GM12878 (cell line): ENCODE measurements around the gene ALG10B. TPM values are rescaled to one million over a fixed set of nuclear protein-coding genes. Genes with fewer than 3 reads are reported as not detected.

Experiments used
- ATAC-seq: fragments of 200-7000 bp; cut with Tn5 transposase; 3 replicates; pipeline ENCODE4 v1.9.1; 2020; ENCODE audit warnings: mild to moderate bottlenecking, moderate library complexity
- BruUV-seq: library from RNA; stranded (reverse); fragments of 400-500 nt; replicated peaks from 2 replicates; lab custom pipeline; 2021; lab: Mats Ljungman, UMichigan
- CTCF ChIA-PET: fragments of 300-600 bp; sonication (Branson Sonifier 250); formaldehyde crosslinking; extraction: SDS; loops from one replicate; lab custom pipeline; 2021; ENCODE audit warnings: inconsistent platforms; lab: Yijun Ruan, JAX
- POLR2A ChIA-PET: fragments of 350-600 bp; formaldehyde crosslinking; extraction: SDS; loops from one replicate; lab custom pipeline; 2021; ENCODE audit warnings: inconsistent platforms; lab: Charles Lee
- RAD21 ChIA-PET: fragments of 300-600 bp; sonication (Branson Sonifier 250); formaldehyde crosslinking; loops from one replicate; lab custom pipeline; 2023; ENCODE audit warnings: antibody characterized with exemption; ENCODE audit not compliant: unreplicated experiment; lab: Charles Lee
- SMC1A ChIA-PET: fragments of 300-600 bp; sonication (Branson Sonifier 250); formaldehyde crosslinking; loops from one replicate; lab custom pipeline; 2023; ENCODE audit not compliant: unreplicated experiment, uncharacterized antibody; lab: Charles Lee
- DNase-seq: peaks from one replicate; pipeline ENCODE4 v3.0.0-alpha.2; 2011; ENCODE audit warnings: low read depth, low spot score
- FAIRE-seq: peaks from 3 replicates; lab custom pipeline; 2011; peaks lifted over from hg19 to GRCh38; lab: Jason Lieb, UNC
- H2AFZ ChIP-seq: 2 replicates; pipeline ENCODE4 v1.6.0; 2011; ENCODE audit warnings: low read depth, low read length, control low read depth; ENCODE audit not compliant: control insufficient read depth
- H3K27ac ChIP-seq: 2 replicates; pipeline ENCODE4 v1.5.1; 2011; ENCODE audit warnings: control low read depth; ENCODE audit not compliant: control insufficient read depth, insufficient read depth
- H3K27me3 ChIP-seq, 2 experiments: replicated peaks in 1 of 2; 2 replicates each; pipeline versions ENCODE4 v1.6.0 to v1.6.1; 2011; ENCODE audit warnings: low read length in 1 of 2; ENCODE audit not compliant: control insufficient read depth in 2 of 2, insufficient read depth in 2 of 2
- H3K36me3 ChIP-seq, 2 experiments: 2 replicates each; pipeline ENCODE4 v1.5.1; 2011; ENCODE audit warnings: low read length in 1 of 2; ENCODE audit not compliant: control insufficient read depth in 2 of 2, insufficient read depth in 2 of 2
- H3K4me1 ChIP-seq: 2 replicates; pipeline ENCODE4 v1.6.1; 2011; ENCODE audit warnings: mild to moderate bottlenecking, low read length, moderate library complexity, mixed read lengths; ENCODE audit not compliant: control insufficient read depth, insufficient read depth
- H3K4me2 ChIP-seq: 2 replicates; pipeline ENCODE4 v1.6.0; 2011; ENCODE audit warnings: control low read depth; ENCODE audit not compliant: control insufficient read depth, insufficient read depth
- H3K4me3 ChIP-seq: fragments of 200-600 bp; sonication (generic); 2 replicates; pipeline ENCODE4 v1.5.1; 2016
- H3K79me2 ChIP-seq: 2 replicates; pipeline ENCODE4 v1.6.0; 2011; ENCODE audit warnings: low read length; ENCODE audit not compliant: control insufficient read depth, insufficient read depth
- H3K9ac ChIP-seq: 2 replicates; pipeline ENCODE4 v1.8.0; 2011; ENCODE audit warnings: low read length, control low read depth, mixed read lengths; ENCODE audit not compliant: control insufficient read depth, insufficient read depth
- H3K9me3 ChIP-seq: replicated peaks from 3 replicates; pipeline ENCODE4 v1.5.1; 2011; ENCODE audit warnings: mild to moderate bottlenecking, low read length; ENCODE audit not compliant: control insufficient read depth, insufficient read depth
- H4K20me1 ChIP-seq: 2 replicates; pipeline ENCODE4 v1.6.0; 2011; ENCODE audit not compliant: control insufficient read depth, insufficient read depth
- IRF4 ChIP-seq: IDR thresholded peaks from 2 replicates; pipeline ENCODE4 v1.6.1; 2011; ENCODE audit warnings: low read depth, low read length
- JUNB ChIP-seq: IDR thresholded peaks from 2 replicates; pipeline ENCODE4 v1.6.1; 2016; ENCODE audit warnings: antibody characterized with exemption, mild to moderate bottlenecking
- TCF7 ChIP-seq: IDR thresholded peaks from 2 replicates; pipeline ENCODE4 v1.6.1; 2014; ENCODE audit warnings: antibody characterized with exemption, borderline replicate concordance
- WGBS: methylation state at CpG from one replicate; pipeline ENCODE4 v1.1.6; 2016; ENCODE audit warnings: low lambda C conversion rate; ENCODE audit not compliant: insufficient replicate concordance, insufficient coverage; ENCODE audit errors: missing lambda C conversion rate; 5-methylcytosine and 5-hydroxymethylcytosine counted together
- in situ Hi-C: fragments of 300-500 bp; cut with MboI; formaldehyde crosslinking; loops from 9 replicates; pipeline ENCODE4 v1.14.3; 2018; ENCODE audit warnings: mixed read lengths
- intact Hi-C: fragments of 100-400 bp; cut with micrococcal nuclease; formaldehyde crosslinking; loops from one replicate; pipeline ENCODE4 v1.14.2; 2022; ENCODE audit not compliant: unreplicated experiment
- polyA plus RNA-seq, 11 experiments: library from polyadenylated mRNA; depleted of rRNA in 4 of 11; unstranded in 6 of 11; stranded (reverse) in 5 of 11; fragments of >200 nt; fragmentation: Nextera tagmentation in 4 of 11; fragmentation: Illumina TruSeq in 1 of 11; extraction: Ambion mirVana in 4 of 11; extraction: Trizol in 1 of 11; gene quantifications; 1 replicate in 1 of 11; 2 replicates in 10 of 11; pipeline versions ENCODE4 v1.2.1 to v1.2.3, GENCODE V29; 2011 to 2016; ENCODE audit warnings: inconsistent platforms in 2 of 11, missing spikeins in 2 of 11, low read depth in 1 of 11
- total RNA-seq, 4 experiments: library from RNA; depleted of rRNA in 3 of 4; stranded (reverse); fragments of >200 nt in 3 of 4; fragmentation: Illumina TruSeq in 1 of 4; extraction: Trizol in 1 of 4; gene quantifications; 2 replicates each; pipeline versions ENCODE4 v1.2.1 to v1.2.3, GENCODE V29; 2013 to 2021
- TF ChIP-seq, protein P1 (sequence below): IDR thresholded peaks from 2 replicates; pipeline ENCODE4 v1.6.1; 2012; ENCODE audit warnings: low read depth, low read length, improper control_type of control experiment
- TF ChIP-seq, protein P2 (sequence below): fragments of 450-650 bp; IDR thresholded peaks from 2 replicates; pipeline ENCODE4 v1.6.1; 2017; ENCODE audit warnings: low read depth, mild to moderate bottlenecking, moderate library complexity
- TF ChIP-seq, protein P3 (sequence below): fragments of 450-650 bp; conservative IDR thresholded peaks from 2 replicates; pipeline ENCODE4 v1.6.1; 2017; ENCODE audit warnings: mild to moderate bottlenecking, moderate library complexity
- TF ChIP-seq, protein P4 (sequence below): fragments of 450-650 bp; IDR thresholded peaks from 2 replicates; pipeline ENCODE4 v1.6.1; 2016; ENCODE audit warnings: mild to moderate bottlenecking, moderate library complexity, borderline replicate concordance
- TF ChIP-seq, protein P5 (sequence below): fragments of 450-650 bp; IDR thresholded peaks from 2 replicates; pipeline ENCODE4 v1.6.1; 2017; ENCODE audit warnings: mild to moderate bottlenecking
- TF ChIP-seq, protein P6 (sequence below): fragments of 450-650 bp; formaldehyde crosslinking; IDR thresholded peaks from 2 replicates; pipeline ENCODE4 v1.4.0; 2020; ENCODE audit warnings: mild to moderate bottlenecking, moderate library complexity

ALG10B gene
- total and polyA plus RNA-seq, 10 of the 15 experiments (the other 5 are each of a cell fraction or from before 2014, with no cell fraction given) = 2.0 to 23.7 (median 8.8) TPM

DNA sequence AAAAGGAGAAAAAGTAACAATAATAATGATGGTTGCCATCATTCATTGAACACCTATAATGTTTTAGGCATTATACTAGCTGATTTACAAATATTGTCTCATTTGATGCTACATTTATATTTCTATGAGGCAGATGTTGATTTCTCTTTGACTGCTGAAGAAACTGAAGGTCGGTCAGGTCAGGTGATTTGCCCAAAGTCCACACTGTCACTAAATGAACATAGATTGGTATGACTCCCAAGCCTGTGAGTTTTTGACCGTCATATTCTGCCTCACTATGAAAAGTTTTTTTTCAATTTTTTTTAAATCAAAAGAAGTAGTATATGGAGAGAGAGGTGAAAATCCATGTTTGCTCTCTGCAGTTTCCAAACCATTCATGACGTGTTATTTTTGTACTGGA is 10.8 kb downstream of the ALG10B start:
- 98% methylated on average over 3 of the region's 3 CpGs for WGBS
- in situ Hi-C loops = loop anchor here (25.0 kb wide), 1 partner anchor 460 kb away; no protein-coding TSS in a partner anchor
- Histone ChIP-seq H3K79me2 (no peaks in the 10 kb centered on the region), H3K36me3 (no peaks in the 10 kb centered on the region), H2AFZ (no peak overlapping the region), H4K20me1 (no peaks in the 10 kb centered on the region), H3K27me3 (no peaks in the 10 kb centered on the region), H3K27ac (no peak overlapping the region), H3K9me3 (no peaks in the 10 kb centered on the region), H3K4me1 (no peaks in the 10 kb centered on the region), H3K4me2 (no peak overlapping the region), H3K9ac (no peak overlapping the region), H3K4me3 (no peak overlapping the region)
- ATAC-seq = no peak
- no peak for DNase-seq
- ChIA-PET POLR2A (no interaction called here), CTCF (interaction anchor here (0.6 to 4.1 kb wide), 18 partner anchors 8 to 946 kb away, joined by 3 to 38 read pairs (median 5); partner anchors contain the start of gene ALG10B), SMC1A (interaction anchor here (0.6 to 3.8 kb wide), 10 partner anchors 568 to 946 kb away, joined by 3 to 14 read pairs (median 6); partner anchors contain the start of gene CPNE8), RAD21 (interaction anchor here (1.1 to 3.7 kb wide), 8 partner anchors 579 to 947 kb away, joined by 3 to 18 read pairs (median 9); partner anchors contain the start of gene CPNE8)
- no peak for FAIRE-seq
- intact Hi-C loops = loop anchor here (10.0 kb wide), 1 partner anchor 257 kb away; no protein-coding TSS in a partner anchor
- no TSS peak for BruUV-seq
- TF ChIP-seq, protein P1, sequence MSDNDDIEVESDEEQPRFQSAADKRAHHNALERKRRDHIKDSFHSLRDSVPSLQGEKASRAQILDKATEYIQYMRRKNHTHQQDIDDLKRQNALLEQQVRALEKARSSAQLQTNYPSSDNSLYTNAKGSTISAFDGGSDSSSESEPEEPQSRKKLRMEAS = no peak
- TF ChIP-seq, protein P2, sequence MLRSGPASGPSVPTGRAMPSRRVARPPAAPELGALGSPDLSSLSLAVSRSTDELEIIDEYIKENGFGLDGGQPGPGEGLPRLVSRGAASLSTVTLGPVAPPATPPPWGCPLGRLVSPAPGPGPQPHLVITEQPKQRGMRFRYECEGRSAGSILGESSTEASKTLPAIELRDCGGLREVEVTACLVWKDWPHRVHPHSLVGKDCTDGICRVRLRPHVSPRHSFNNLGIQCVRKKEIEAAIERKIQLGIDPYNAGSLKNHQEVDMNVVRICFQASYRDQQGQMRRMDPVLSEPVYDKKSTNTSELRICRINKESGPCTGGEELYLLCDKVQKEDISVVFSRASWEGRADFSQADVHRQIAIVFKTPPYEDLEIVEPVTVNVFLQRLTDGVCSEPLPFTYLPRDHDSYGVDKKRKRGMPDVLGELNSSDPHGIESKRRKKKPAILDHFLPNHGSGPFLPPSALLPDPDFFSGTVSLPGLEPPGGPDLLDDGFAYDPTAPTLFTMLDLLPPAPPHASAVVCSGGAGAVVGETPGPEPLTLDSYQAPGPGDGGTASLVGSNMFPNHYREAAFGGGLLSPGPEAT = no peak
- TF ChIP-seq, protein P3, sequence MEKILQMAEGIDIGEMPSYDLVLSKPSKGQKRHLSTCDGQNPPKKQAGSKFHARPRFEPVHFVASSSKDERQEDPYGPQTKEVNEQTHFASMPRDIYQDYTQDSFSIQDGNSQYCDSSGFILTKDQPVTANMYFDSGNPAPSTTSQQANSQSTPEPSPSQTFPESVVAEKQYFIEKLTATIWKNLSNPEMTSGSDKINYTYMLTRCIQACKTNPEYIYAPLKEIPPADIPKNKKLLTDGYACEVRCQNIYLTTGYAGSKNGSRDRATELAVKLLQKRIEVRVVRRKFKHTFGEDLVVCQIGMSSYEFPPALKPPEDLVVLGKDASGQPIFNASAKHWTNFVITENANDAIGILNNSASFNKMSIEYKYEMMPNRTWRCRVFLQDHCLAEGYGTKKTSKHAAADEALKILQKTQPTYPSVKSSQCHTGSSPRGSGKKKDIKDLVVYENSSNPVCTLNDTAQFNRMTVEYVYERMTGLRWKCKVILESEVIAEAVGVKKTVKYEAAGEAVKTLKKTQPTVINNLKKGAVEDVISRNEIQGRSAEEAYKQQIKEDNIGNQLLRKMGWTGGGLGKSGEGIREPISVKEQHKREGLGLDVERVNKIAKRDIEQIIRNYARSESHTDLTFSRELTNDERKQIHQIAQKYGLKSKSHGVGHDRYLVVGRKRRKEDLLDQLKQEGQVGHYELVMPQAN = no peak
- no peak for TF ChIP-seq TCF7
- TF ChIP-seq, protein P4, sequence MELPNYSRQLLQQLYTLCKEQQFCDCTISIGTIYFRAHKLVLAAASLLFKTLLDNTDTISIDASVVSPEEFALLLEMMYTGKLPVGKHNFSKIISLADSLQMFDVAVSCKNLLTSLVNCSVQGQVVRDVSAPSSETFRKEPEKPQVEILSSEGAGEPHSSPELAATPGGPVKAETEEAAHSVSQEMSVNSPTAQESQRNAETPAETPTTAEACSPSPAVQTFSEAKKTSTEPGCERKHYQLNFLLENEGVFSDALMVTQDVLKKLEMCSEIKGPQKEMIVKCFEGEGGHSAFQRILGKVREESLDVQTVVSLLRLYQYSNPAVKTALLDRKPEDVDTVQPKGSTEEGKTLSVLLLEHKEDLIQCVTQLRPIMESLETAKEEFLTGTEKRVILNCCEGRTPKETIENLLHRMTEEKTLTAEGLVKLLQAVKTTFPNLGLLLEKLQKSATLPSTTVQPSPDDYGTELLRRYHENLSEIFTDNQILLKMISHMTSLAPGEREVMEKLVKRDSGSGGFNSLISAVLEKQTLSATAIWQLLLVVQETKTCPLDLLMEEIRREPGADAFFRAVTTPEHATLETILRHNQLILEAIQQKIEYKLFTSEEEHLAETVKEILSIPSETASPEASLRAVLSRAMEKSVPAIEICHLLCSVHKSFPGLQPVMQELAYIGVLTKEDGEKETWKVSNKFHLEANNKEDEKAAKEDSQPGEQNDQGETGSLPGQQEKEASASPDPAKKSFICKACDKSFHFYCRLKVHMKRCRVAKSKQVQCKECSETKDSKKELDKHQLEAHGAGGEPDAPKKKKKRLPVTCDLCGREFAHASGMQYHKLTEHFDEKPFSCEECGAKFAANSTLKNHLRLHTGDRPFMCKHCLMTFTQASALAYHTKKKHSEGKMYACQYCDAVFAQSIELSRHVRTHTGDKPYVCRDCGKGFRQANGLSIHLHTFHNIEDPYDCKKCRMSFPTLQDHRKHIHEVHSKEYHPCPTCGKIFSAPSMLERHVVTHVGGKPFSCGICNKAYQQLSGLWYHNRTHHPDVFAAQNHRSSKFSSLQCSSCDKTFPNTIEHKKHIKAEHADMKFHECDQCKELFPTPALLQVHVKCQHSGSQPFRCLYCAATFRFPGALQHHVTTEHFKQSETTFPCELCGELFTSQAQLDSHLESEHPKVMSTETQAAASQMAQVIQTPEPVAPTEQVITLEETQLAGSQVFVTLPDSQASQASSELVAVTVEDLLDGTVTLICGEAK = no peak
- no peak for TF ChIP-seq JUNB
- TF ChIP-seq, protein P5, sequence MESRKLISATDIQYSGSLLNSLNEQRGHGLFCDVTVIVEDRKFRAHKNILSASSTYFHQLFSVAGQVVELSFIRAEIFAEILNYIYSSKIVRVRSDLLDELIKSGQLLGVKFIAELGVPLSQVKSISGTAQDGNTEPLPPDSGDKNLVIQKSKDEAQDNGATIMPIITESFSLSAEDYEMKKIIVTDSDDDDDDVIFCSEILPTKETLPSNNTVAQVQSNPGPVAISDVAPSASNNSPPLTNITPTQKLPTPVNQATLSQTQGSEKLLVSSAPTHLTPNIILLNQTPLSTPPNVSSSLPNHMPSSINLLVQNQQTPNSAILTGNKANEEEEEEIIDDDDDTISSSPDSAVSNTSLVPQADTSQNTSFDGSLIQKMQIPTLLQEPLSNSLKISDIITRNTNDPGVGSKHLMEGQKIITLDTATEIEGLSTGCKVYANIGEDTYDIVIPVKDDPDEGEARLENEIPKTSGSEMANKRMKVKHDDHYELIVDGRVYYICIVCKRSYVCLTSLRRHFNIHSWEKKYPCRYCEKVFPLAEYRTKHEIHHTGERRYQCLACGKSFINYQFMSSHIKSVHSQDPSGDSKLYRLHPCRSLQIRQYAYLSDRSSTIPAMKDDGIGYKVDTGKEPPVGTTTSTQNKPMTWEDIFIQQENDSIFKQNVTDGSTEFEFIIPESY = no peak
- TF ChIP-seq, protein P6, sequence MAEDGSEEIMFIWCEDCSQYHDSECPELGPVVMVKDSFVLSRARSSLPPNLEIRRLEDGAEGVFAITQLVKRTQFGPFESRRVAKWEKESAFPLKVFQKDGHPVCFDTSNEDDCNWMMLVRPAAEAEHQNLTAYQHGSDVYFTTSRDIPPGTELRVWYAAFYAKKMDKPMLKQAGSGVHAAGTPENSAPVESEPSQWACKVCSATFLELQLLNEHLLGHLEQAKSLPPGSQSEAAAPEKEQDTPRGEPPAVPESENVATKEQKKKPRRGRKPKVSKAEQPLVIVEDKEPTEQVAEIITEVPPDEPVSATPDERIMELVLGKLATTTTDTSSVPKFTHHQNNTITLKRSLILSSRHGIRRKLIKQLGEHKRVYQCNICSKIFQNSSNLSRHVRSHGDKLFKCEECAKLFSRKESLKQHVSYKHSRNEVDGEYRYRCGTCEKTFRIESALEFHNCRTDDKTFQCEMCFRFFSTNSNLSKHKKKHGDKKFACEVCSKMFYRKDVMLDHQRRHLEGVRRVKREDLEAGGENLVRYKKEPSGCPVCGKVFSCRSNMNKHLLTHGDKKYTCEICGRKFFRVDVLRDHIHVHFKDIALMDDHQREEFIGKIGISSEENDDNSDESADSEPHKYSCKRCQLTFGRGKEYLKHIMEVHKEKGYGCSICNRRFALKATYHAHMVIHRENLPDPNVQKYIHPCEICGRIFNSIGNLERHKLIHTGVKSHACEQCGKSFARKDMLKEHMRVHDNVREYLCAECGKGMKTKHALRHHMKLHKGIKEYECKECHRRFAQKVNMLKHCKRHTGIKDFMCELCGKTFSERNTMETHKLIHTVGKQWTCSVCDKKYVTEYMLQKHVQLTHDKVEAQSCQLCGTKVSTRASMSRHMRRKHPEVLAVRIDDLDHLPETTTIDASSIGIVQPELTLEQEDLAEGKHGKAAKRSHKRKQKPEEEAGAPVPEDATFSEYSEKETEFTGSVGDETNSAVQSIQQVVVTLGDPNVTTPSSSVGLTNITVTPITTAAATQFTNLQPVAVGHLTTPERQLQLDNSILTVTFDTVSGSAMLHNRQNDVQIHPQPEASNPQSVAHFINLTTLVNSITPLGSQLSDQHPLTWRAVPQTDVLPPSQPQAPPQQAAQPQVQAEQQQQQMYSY = no peak
- TF ChIP-seq IRF4 = no peak
